ENCODE results near the gene PTOV1. TPM values are rescaled to one million over a fixed set of nuclear protein-coding genes. Genes with fewer than 3 reads are reported as not detected.

Gene PTOV1
- total and polyA plus RNA-seq, 2 donors (not counting 1 experiment from before 2014, with no cell fraction given): 144 to 230 TPM

GRCh38 chr19:49904136-49904535 is 53.2 kb downstream of the PTOV1 start:
- peak overlapping the region; percentile 42 for H3K4me2 ChIP-seq (replicated peaks; ENCODE audit: low read depth, low read length, poor library complexity, severe bottlenecking)
- H3K4me1 ChIP-seq (ENCODE audit: control insufficient read depth in 2 of 2, insufficient read depth in 2 of 2, low read length in 2 of 2): peaks cover 30 to 41% of the 10 kb centered on the region in 2 donors
- H4K20me1 ChIP-seq (ENCODE audit: control insufficient read depth, insufficient read depth, low read length, poor library complexity, severe bottlenecking): peaks cover 30% of the 10 kb centered on the region
- ChIA-PET POLR2A (no interaction called here), CTCF (interaction anchor here (1.4 kb wide), 1 partner anchor 13 kb away, joined by 6 read pairs; no protein-coding TSS in a partner anchor)
- intact Hi-C loops (cut with micrococcal nuclease): no loop called here
- peaks cover 46% of the 10 kb centered on the region for H3K4me1 Mint-ChIP-seq
- H3K27ac ChIP-seq (ENCODE audit: low read length in 2 of 2): no peak overlapping the region
- WGBS (ENCODE audit: insufficient coverage): 0% methylated on average over 3 of the region's 6 CpGs
- peaks cover 3% of the 10 kb centered on the region for H3K9me3 Mint-ChIP-seq (ENCODE audit: insufficient read depth)
- no peaks in the 10 kb centered on the region for H3K27me3 Mint-ChIP-seq
- H3K9me3 ChIP-seq (ENCODE audit: control extremely low read depth in 1 of 3, control insufficient read depth in 2 of 3, insufficient read depth in 1 of 3, low read length in 2 of 3): peaks cover 0 to 16% (median 0%) of the 10 kb centered on the region in 3 donors
- no peak for ATAC-seq (ENCODE audit: low read depth)
- H2AFZ ChIP-seq (ENCODE audit: insufficient read depth, low read depth, low read length, poor library complexity, severe bottlenecking): no peak overlapping the region
- peaks cover 24% of the 10 kb centered on the region for H3K79me2 ChIP-seq (ENCODE audit: control insufficient read depth, insufficient read depth, low read length)
- H3K36me3 ChIP-seq (replicated peaks in 1 of 2; ENCODE audit: control extremely low read depth in 1 of 2, control insufficient read depth in 1 of 2, extremely low read depth in 1 of 2, insufficient read depth in 2 of 2, low read length in 1 of 2): peaks cover 0 to 13% of the 10 kb centered on the region in 2 experiments
- TF ChIP-seq, protein P1, sequence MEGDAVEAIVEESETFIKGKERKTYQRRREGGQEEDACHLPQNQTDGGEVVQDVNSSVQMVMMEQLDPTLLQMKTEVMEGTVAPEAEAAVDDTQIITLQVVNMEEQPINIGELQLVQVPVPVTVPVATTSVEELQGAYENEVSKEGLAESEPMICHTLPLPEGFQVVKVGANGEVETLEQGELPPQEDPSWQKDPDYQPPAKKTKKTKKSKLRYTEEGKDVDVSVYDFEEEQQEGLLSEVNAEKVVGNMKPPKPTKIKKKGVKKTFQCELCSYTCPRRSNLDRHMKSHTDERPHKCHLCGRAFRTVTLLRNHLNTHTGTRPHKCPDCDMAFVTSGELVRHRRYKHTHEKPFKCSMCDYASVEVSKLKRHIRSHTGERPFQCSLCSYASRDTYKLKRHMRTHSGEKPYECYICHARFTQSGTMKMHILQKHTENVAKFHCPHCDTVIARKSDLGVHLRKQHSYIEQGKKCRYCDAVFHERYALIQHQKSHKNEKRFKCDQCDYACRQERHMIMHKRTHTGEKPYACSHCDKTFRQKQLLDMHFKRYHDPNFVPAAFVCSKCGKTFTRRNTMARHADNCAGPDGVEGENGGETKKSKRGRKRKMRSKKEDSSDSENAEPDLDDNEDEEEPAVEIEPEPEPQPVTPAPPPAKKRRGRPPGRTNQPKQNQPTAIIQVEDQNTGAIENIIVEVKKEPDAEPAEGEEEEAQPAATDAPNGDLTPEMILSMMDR (IDR thresholded peaks at IDR 0.05): no peak
- no peak for TF ChIP-seq EZH2 (IDR thresholded peaks at IDR 0.05; ENCODE audit: borderline replicate concordance, insufficient read depth, low read depth, low read length, poor library complexity, severe bottlenecking)
- H3K27me3 ChIP-seq (replicated peaks in 1 of 4; ENCODE audit: control extremely low read depth in 1 of 4, control insufficient read depth in 3 of 4, insufficient read depth in 4 of 4, low read length in 3 of 4): no peaks in the 10 kb centered on the region
- no peak for DNase-seq
- H3K27ac Mint-ChIP-seq: no peak overlapping the region
- no peak overlapping the region for H3K9ac ChIP-seq (ENCODE audit: low read length)
- H3K4me3 Mint-ChIP-seq: peak overlapping the region; percentile 32
- no peak overlapping the region for H3K4me3 ChIP-seq (ENCODE audit: control extremely low read depth in 1 of 5, extremely low read depth in 1 of 5, insufficient read depth in 1 of 5, low read depth in 2 of 5, low read length in 4 of 5)

- TF ChIP-seq EZH2 (IDR thresholded peaks at IDR 0.05; ENCODE audit: borderline replicate concordance, insufficient read depth, low read depth, low read length, poor library complexity, severe bottlenecking): no peak
- TF ChIP-seq, protein P1 (IDR thresholded peaks at IDR 0.05): no peak
- no peaks in the 10 kb centered on the region for H3K27me3 Mint-ChIP-seq
- WGBS (ENCODE audit: insufficient coverage): 86% methylated on average over 15 of the region's 16 CpGs
- intact Hi-C loops (cut with micrococcal nuclease): no loop called here
- Histone ChIP-seq H3K4me2 (replicated peaks; ENCODE audit: low read depth, low read length, poor library complexity, severe bottlenecking) (peak overlapping the region; percentile 58), H3K27me3 (replicated peaks in 1 of 4; ENCODE audit: control extremely low read depth in 1 of 4, control insufficient read depth in 3 of 4, insufficient read depth in 4 of 4, low read length in 3 of 4) (no peaks in the 10 kb centered on the region), H3K4me3 (ENCODE audit: control extremely low read depth in 1 of 5, extremely low read depth in 1 of 5, insufficient read depth in 1 of 5, low read depth in 2 of 5, low read length in 4 of 5) (peak overlapping the region in 1 of 5 experiments; percentile 15), H3K9ac (ENCODE audit: low read length) (no peak overlapping the region), H3K79me2 (ENCODE audit: control insufficient read depth, insufficient read depth, low read length) (peaks cover 27% of the 10 kb centered on the region), H2AFZ (ENCODE audit: insufficient read depth, low read depth, low read length, poor library complexity, severe bottlenecking) (no peak overlapping the region), H3K36me3 (replicated peaks in 1 of 2; ENCODE audit: control extremely low read depth in 1 of 2, control insufficient read depth in 1 of 2, extremely low read depth in 1 of 2, insufficient read depth in 2 of 2, low read length in 1 of 2) (peaks cover 0 to 18% of the 10 kb centered on the region in 2 experiments), H3K27ac (ENCODE audit: low read length in 2 of 2) (peak overlapping the region in 1 of 2 donors; percentile 64), H4K20me1 (ENCODE audit: control insufficient read depth, insufficient read depth, low read length, poor library complexity, severe bottlenecking) (peaks cover 39% of the 10 kb centered on the region), H3K4me1 (ENCODE audit: control insufficient read depth in 2 of 2, insufficient read depth in 2 of 2, low read length in 2 of 2) (peaks cover 47 to 63% of the 10 kb centered on the region in 2 donors), H3K9me3 (ENCODE audit: control extremely low read depth in 1 of 3, control insufficient read depth in 2 of 3, insufficient read depth in 1 of 3, low read length in 2 of 3) (peaks cover 0 to 16% (median 0%) of the 10 kb centered on the region in 3 donors)
- H3K4me1 Mint-ChIP-seq: peaks cover 69% of the 10 kb centered on the region
- peak overlapping the region; percentile 85 for H3K27ac Mint-ChIP-seq
- CTCF ChIA-PET: interaction anchor here (0.7 to 1.7 kb wide), 4 partner anchors 9 to 102 kb away, joined by 5 to 11 read pairs (median 6); no protein-coding TSS in a partner anchor
- H3K4me3 Mint-ChIP-seq: peak overlapping the region; percentile 69
- peaks cover 3% of the 10 kb centered on the region for H3K9me3 Mint-ChIP-seq (ENCODE audit: insufficient read depth)
- DNase-seq (no peak), ATAC-seq (ENCODE audit: low read depth) (no peak)
- POLR2A ChIA-PET: interaction anchor here (0.6 to 1.4 kb wide), 5 partner anchors 9 to 23 kb away, joined by 3 to 10 read pairs (median 6); partner anchors contain the start of genes ATF5 and NUP62
Measured at GRCh38 chr19:49906879-49907564, 56.1 kb downstream of the PTOV1 start.
